B cell (primary cell): ENCODE results near the gene HOGA1. TPM values are rescaled to one million over a fixed set of nuclear protein-coding genes. Genes with fewer than 3 reads are reported as not detected.

ENCODE experiments used
- ATAC-seq: fragments of 200-7000 bp; cut with Tn5 transposase; one replicate; pipeline ENCODE4 v1.10.0; 2021; ENCODE audit warnings: low read depth, mild to moderate bottlenecking, moderate number of reproducible peaks, moderate library complexity
- CTCF ChIA-PET: fragments of 350-600 bp; sonication (Branson Sonifier 250); formaldehyde crosslinking; loops from one replicate; lab custom pipeline; 2021; ENCODE audit warnings: antibody characterized with exemption, inconsistent platforms; lab: Charles Lee
- POLR2A ChIA-PET: fragments of 350-600 bp; sonication (Branson Sonifier 250); formaldehyde crosslinking; loops from one replicate; lab custom pipeline; 2021; ENCODE audit warnings: antibody characterized with exemption; lab: Charles Lee
- DNase-seq: peaks from one replicate; pipeline ENCODE4 v3.0.0; 2013
- H2AFZ ChIP-seq: 2 replicates; pipeline ENCODE4 v1.6.1; 2012; ENCODE audit warnings: mild to moderate bottlenecking, low read depth, low read length; ENCODE audit not compliant: insufficient read depth, poor library complexity, severe bottlenecking
- H3K27ac ChIP-seq, 2 donors: 1 replicate in 1 of 2; 2 replicates in 1 of 2; pipeline ENCODE4 v1.5.1; 2012 to 2013; ENCODE audit warnings: low read length in 2 of 2, mild to moderate bottlenecking in 2 of 2, moderate library complexity in 1 of 2
- H3K27me3 ChIP-seq, 4 experiments: fragments of 200-600 bp in 1 of 4; sonication (generic) in 1 of 4; replicated peaks in 1 of 4; 1 replicate in 2 of 4; 2 replicates in 2 of 4; pipeline versions ENCODE4 v1.6.1 to v1.7.0; 2013 to 2016; ENCODE audit warnings: low read length in 3 of 4, mild to moderate bottlenecking in 2 of 4, mixed read lengths in 1 of 4, moderate library complexity in 1 of 4; ENCODE audit not compliant: insufficient read depth in 4 of 4, control insufficient read depth in 3 of 4; ENCODE audit errors: control extremely low read depth in 1 of 4
- H3K36me3 ChIP-seq, 2 experiments: replicated peaks in 1 of 2; 1 replicate in 1 of 2; 2 replicates in 1 of 2; pipeline versions ENCODE4 v1.6.1 to v1.7.1; 2013; ENCODE audit warnings: low read length in 1 of 2; ENCODE audit not compliant: insufficient read depth in 2 of 2, control insufficient read depth in 1 of 2; ENCODE audit errors: control extremely low read depth in 1 of 2, extremely low read depth in 1 of 2
- H3K4me1 ChIP-seq, 2 donors: fragments of 200-600 bp in 1 of 2; sonication (generic) in 1 of 2; 1 replicate in 1 of 2; 2 replicates in 1 of 2; pipeline versions ENCODE4 v1.5.1 to v1.6.1; 2013 to 2017; ENCODE audit warnings: low read length in 2 of 2; ENCODE audit not compliant: control insufficient read depth in 2 of 2, insufficient read depth in 2 of 2
- H3K4me2 ChIP-seq: replicated peaks from 2 replicates; pipeline ENCODE3; 2012; ENCODE audit warnings: mild to moderate bottlenecking, low read depth, low read length; ENCODE audit not compliant: poor library complexity, severe bottlenecking
- H3K4me3 ChIP-seq, 5 experiments: fragments of 200-600 bp in 1 of 5; sonication (generic) in 1 of 5; 1 replicate in 3 of 5; 2 replicates in 2 of 5; pipeline versions ENCODE4 v1.5.1 to v1.7.0; 2011 to 2016; ENCODE audit warnings: low read length in 4 of 5, mild to moderate bottlenecking in 4 of 5, low read depth in 2 of 5, control low read depth in 1 of 5, moderate library complexity in 1 of 5; ENCODE audit not compliant: insufficient read depth in 1 of 5; ENCODE audit errors: control extremely low read depth in 1 of 5, extremely low read depth in 1 of 5
- H3K79me2 ChIP-seq: fragments of 200-600 bp; sonication (generic); one replicate; pipeline ENCODE4 v1.6.0; 2016; ENCODE audit warnings: low read length; ENCODE audit not compliant: control insufficient read depth, insufficient read depth
- H3K9ac ChIP-seq: fragments of 200-600 bp; sonication (generic); 2 replicates; pipeline ENCODE4 v1.6.1; 2017; ENCODE audit warnings: mild to moderate bottlenecking, low read length, moderate library complexity
- H3K9me3 ChIP-seq, 3 donors: one replicate each; pipeline versions ENCODE4 v1.6.1 to v1.7.1; 2013; ENCODE audit warnings: low read length in 2 of 3; ENCODE audit not compliant: control insufficient read depth in 2 of 3, insufficient read depth in 1 of 3; ENCODE audit errors: control extremely low read depth in 1 of 3
- H4K20me1 ChIP-seq: 2 replicates; pipeline ENCODE4 v1.6.0; 2012; ENCODE audit warnings: mild to moderate bottlenecking, low read length; ENCODE audit not compliant: insufficient read depth, control insufficient read depth, poor library complexity, severe bottlenecking
- H3K27ac Mint-ChIP-seq: one replicate; pipeline ENCODE4 v1.8.0; 2021; ENCODE audit warnings: mixed read lengths
- H3K27me3 Mint-ChIP-seq: one replicate; pipeline ENCODE4 v1.8.0; 2021; ENCODE audit warnings: mixed read lengths
- H3K4me1 Mint-ChIP-seq: one replicate; pipeline ENCODE4 v1.8.0; 2021; ENCODE audit warnings: mixed read lengths
- H3K4me3 Mint-ChIP-seq: one replicate; pipeline ENCODE4 v1.8.0; 2021; ENCODE audit warnings: mixed read lengths
- H3K9me3 Mint-ChIP-seq: one replicate; pipeline ENCODE4 v1.8.0; 2022; ENCODE audit warnings: mixed read lengths; ENCODE audit not compliant: insufficient read depth
- EZH2 ChIP-seq: IDR thresholded peaks from 2 replicates; pipeline ENCODE4 v1.6.1; 2012; ENCODE audit warnings: borderline replicate concordance, low read depth, mild to moderate bottlenecking, moderate library complexity, low read length; ENCODE audit not compliant: insufficient read depth, poor library complexity, severe bottlenecking
- WGBS: methylation state at CpG from one replicate; pipeline ENCODE4 v1.1.5; 2013; ENCODE audit warnings: missing lambda C conversion rate; ENCODE audit not compliant: insufficient coverage; 5-methylcytosine and 5-hydroxymethylcytosine counted together
- intact Hi-C: fragments of 100-400 bp; cut with micrococcal nuclease; formaldehyde crosslinking; loops from one replicate; pipeline ENCODE4 v1.10.0; 2022
- polyA plus RNA-seq: library from polyadenylated mRNA; depleted of rRNA; stranded (reverse); fragments of >200 nt; gene quantifications from 2 replicates; pipeline ENCODE4 v1.2.3, GENCODE V29; 2012
- total RNA-seq, 2 donors: library from RNA; stranded (reverse); fragments of 120-200 nt in 1 of 2; gene quantifications; 1 replicate in 1 of 2; 2 replicates in 1 of 2; pipeline versions ENCODE4 v1.2.3 to v1.2.4, GENCODE V29; 2013 to 2022
- TF ChIP-seq, protein P1 (sequence below): fragments of 200-600 bp; IDR thresholded peaks from one replicate; pipeline ENCODE4 v1.8.0; 2022; ENCODE audit warnings: antibody characterized with exemption, mild to moderate bottlenecking

HOGA1 gene
- total and polyA plus RNA-seq, 2 donors (not counting 1 experiment from before 2014, with no cell fraction given) = not detected

DNA sequence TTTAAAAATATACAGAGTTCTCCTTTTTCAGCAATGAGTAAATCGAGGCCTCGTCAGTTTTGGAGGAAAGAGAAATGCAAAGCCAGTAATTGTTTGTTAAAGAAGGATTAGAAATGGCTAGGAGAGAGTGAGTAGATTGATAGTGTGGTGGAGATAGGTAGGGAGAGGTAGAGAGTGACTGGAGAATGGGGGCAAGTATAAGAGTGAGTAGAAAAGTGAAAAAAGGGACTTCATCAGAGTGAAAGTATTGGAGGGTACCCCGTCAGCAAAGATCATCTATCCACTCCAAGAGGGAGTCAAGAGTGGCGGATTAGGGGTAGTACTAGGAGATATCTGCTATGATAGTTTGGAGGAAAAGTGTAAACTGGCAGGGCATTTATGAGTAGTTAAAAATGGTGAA lies 20.9 kb upstream of the HOGA1 start:
- H3K36me3 ChIP-seq = no peaks in the 10 kb centered on the region
- peaks cover 2% of the 10 kb centered on the region for H3K4me1 Mint-ChIP-seq
- intact Hi-C loops = no loop called here
- WGBS = 100% methylated on average over 2 of the region's 4 CpGs
- TF ChIP-seq EZH2 = no peak
- TF ChIP-seq, protein P1, sequence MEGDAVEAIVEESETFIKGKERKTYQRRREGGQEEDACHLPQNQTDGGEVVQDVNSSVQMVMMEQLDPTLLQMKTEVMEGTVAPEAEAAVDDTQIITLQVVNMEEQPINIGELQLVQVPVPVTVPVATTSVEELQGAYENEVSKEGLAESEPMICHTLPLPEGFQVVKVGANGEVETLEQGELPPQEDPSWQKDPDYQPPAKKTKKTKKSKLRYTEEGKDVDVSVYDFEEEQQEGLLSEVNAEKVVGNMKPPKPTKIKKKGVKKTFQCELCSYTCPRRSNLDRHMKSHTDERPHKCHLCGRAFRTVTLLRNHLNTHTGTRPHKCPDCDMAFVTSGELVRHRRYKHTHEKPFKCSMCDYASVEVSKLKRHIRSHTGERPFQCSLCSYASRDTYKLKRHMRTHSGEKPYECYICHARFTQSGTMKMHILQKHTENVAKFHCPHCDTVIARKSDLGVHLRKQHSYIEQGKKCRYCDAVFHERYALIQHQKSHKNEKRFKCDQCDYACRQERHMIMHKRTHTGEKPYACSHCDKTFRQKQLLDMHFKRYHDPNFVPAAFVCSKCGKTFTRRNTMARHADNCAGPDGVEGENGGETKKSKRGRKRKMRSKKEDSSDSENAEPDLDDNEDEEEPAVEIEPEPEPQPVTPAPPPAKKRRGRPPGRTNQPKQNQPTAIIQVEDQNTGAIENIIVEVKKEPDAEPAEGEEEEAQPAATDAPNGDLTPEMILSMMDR = no peak
- no peak overlapping the region for H3K27ac ChIP-seq
- no peak overlapping the region for H3K4me3 ChIP-seq
- no peak for DNase-seq
- no peak overlapping the region for H2AFZ ChIP-seq
- H3K9ac ChIP-seq = no peak overlapping the region
- no peaks in the 10 kb centered on the region for H3K9me3 Mint-ChIP-seq
- no peak for ATAC-seq
- H3K27me3 Mint-ChIP-seq = no peaks in the 10 kb centered on the region
- ChIA-PET POLR2A (no interaction called here), CTCF (no interaction called here)
- no peaks in the 10 kb centered on the region for H4K20me1 ChIP-seq
- H3K4me3 Mint-ChIP-seq = no peak overlapping the region
- H3K27me3 ChIP-seq = no peaks in the 10 kb centered on the region
- H3K9me3 ChIP-seq = no peaks in the 10 kb centered on the region
- no peak overlapping the region for H3K27ac Mint-ChIP-seq
- no peaks in the 10 kb centered on the region for H3K4me1 ChIP-seq
- H3K4me2 ChIP-seq = no peak overlapping the region
- H3K79me2 ChIP-seq = no peaks in the 10 kb centered on the region

DNA sequence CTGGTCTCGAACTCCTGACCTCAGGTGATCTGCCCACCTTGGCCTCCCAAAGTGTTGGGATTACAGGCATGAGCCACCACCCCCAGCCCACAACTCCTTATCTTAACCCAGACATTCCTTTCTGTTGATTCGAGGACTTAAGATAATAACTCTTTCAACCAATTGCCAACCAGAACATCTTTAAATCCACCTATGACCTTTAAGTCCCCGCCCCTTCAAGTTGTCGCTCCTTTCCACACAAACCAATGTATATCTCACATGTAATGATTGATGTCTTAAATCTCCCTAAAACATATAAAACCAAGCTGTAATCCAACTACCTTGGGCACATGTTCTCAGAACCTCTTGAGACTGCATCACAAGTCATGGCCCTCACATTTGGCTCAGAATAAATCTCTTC lies 19.4 kb upstream of the HOGA1 start:
- H3K9ac ChIP-seq = no peak overlapping the region
- peaks cover 2% of the 10 kb centered on the region for H3K4me1 Mint-ChIP-seq
- H3K27me3 Mint-ChIP-seq = no peaks in the 10 kb centered on the region
- no peaks in the 10 kb centered on the region for H3K4me1 ChIP-seq
- CTCF ChIA-PET = no interaction called here
- H3K4me3 ChIP-seq = no peak overlapping the region
- H3K27me3 ChIP-seq = no peaks in the 10 kb centered on the region
- no peak for DNase-seq
- H3K79me2 ChIP-seq = no peaks in the 10 kb centered on the region
- intact Hi-C loops = no loop called here
- H3K4me3 Mint-ChIP-seq = no peak overlapping the region
- H3K9me3 ChIP-seq = no peaks in the 10 kb centered on the region
- H4K20me1 ChIP-seq = no peaks in the 10 kb centered on the region
- TF ChIP-seq, protein P1 = no peak
- TF ChIP-seq EZH2 = no peak
- no peak for ATAC-seq
- H3K4me2 ChIP-seq = no peak overlapping the region
- no peaks in the 10 kb centered on the region for H3K9me3 Mint-ChIP-seq
- POLR2A ChIA-PET = no interaction called here
- H3K27ac Mint-ChIP-seq = no peak overlapping the region
- no peak overlapping the region for H3K27ac ChIP-seq
- WGBS = 93% methylated on average over 3 of the region's 4 CpGs
- H3K36me3 ChIP-seq = no peaks in the 10 kb centered on the region
- no peak overlapping the region for H2AFZ ChIP-seq
